GM12892 (cell line): Measurements from ENCODE around the gene C17orf100.
A peak's percentile ranks its signal among the peaks of the same experiment; 100 is the strongest.
"Not testable (repeated sequence)": the region's sequence is repeated elsewhere in the genome, so short reads cannot be mapped to it uniquely, and the experiment has no call there.

Source experiments
- DNase-seq: peaks from one replicate; pipeline ENCODE4 v3.0.0; 2011; ENCODE audit not compliant: insufficient read length
- FAIRE-seq: peaks from 2 replicates; lab custom pipeline; 2011; peaks lifted over from hg19 to GRCh38; lab: Jason Lieb, UNC
- POLR2A ChIP-seq: IDR thresholded peaks from 2 replicates; pipeline ENCODE4 v1.6.1; 2011; ENCODE audit warnings: low read depth, low read length, control low read depth
- POLR2AphosphoS5 ChIP-seq: IDR thresholded peaks from 2 replicates; pipeline ENCODE4 v1.6.1; 2011; ENCODE audit warnings: low read depth, low read length, control low read depth
- TAF1 ChIP-seq: IDR thresholded peaks from 2 replicates; pipeline ENCODE4 v1.6.1; 2011; ENCODE audit warnings: low read depth, mild to moderate bottlenecking, control low read depth, low read length, borderline replicate concordance

Gene C17orf100

GRCh38 chr17:6688944-6689343, 37.4 kb downstream of the C17orf100 start:
- no peak for FAIRE-seq
- TF ChIP-seq POLR2A (no peak), TAF1 (no peak), POLR2AphosphoS5 (no peak)
- DNase-seq, result no peak

GRCh38 chr17:6690641-6691040, 39.1 kb downstream of the C17orf100 start:
- no peak for FAIRE-seq
- TF ChIP-seq POLR2A, result no peak
- TF ChIP-seq TAF1, result no peak
- TF ChIP-seq POLR2AphosphoS5, result no peak
- no peak for DNase-seq

DNA sequence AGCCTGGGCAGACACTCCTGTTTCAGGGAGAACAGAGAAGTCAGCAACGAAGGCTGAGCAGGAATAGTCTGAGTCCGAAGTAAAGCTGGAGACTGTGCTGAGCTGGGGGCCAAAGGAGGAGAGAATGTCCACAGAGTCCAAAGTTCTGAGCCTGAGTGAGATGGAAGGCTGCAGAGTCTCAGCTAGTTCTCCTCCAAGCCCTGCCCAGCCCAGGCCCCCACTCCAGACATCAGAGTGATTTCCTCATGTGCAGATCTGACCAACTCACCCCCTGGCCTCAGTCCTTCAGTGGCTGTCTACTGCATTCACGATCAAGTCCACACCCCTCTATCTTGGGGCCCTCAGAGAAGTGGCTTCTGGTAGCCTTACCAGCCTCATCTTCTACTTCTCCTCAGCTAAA, 40.0 kb downstream of the C17orf100 start:
- TF ChIP-seq TAF1 (no peak), POLR2AphosphoS5 (no peak), POLR2A (no peak)
- FAIRE-seq (no peak), DNase-seq (no peak)

- DNase-seq, FAIRE-seq: not testable (repeated sequence)
These were observed 40.4 kb downstream of the C17orf100 start for GRCh38 chr17:6691958-6692357.

DNA sequence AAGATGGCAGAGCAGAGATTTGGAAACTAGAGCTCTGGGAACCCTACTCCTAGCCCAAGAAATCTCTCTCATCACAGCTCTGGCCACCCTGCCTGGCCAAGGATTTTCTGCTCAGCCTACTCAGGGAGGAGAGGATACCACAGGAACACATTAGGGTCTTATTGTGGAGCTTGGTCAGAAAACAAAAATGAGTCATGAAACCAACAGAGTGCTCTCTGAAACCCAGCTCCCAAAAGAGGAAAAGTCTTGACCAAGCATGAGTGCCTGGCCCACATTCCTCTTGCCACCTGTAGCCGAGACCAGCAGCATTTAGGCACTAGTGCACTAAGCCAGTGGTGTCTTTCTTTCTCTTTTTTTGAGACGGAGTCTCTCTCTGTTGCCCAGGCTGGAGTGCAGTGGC, 43.5 kb downstream of the C17orf100 start:
- no peak for DNase-seq
- FAIRE-seq, result no peak
- TF ChIP-seq POLR2A (no peak), TAF1 (no peak), POLR2AphosphoS5 (no peak)

GRCh38 chr17:6695565-6695964, 44.0 kb downstream of the C17orf100 start:
- no peak for TF ChIP-seq TAF1
- TF ChIP-seq POLR2AphosphoS5, result no peak
- TF ChIP-seq POLR2A, result no peak
- DNase-seq (no peak), FAIRE-seq (no peak)

- no peak for DNase-seq
- no peak for FAIRE-seq
These were observed 45.3 kb downstream of the C17orf100 start for GRCh38 chr17:6696906-6697305.

GRCh38 chr17:6698004-6698403, 46.4 kb downstream of the C17orf100 start:
- TF ChIP-seq POLR2A (no peak), POLR2AphosphoS5 (no peak), TAF1 (no peak)
- DNase-seq (no peak), FAIRE-seq (no peak)

More at GRCh38 chr17:6696906-6697305, 45.3 kb downstream of the C17orf100 start:
- TF ChIP-seq TAF1 (no peak), POLR2A (no peak), POLR2AphosphoS5 (no peak)

DNA sequence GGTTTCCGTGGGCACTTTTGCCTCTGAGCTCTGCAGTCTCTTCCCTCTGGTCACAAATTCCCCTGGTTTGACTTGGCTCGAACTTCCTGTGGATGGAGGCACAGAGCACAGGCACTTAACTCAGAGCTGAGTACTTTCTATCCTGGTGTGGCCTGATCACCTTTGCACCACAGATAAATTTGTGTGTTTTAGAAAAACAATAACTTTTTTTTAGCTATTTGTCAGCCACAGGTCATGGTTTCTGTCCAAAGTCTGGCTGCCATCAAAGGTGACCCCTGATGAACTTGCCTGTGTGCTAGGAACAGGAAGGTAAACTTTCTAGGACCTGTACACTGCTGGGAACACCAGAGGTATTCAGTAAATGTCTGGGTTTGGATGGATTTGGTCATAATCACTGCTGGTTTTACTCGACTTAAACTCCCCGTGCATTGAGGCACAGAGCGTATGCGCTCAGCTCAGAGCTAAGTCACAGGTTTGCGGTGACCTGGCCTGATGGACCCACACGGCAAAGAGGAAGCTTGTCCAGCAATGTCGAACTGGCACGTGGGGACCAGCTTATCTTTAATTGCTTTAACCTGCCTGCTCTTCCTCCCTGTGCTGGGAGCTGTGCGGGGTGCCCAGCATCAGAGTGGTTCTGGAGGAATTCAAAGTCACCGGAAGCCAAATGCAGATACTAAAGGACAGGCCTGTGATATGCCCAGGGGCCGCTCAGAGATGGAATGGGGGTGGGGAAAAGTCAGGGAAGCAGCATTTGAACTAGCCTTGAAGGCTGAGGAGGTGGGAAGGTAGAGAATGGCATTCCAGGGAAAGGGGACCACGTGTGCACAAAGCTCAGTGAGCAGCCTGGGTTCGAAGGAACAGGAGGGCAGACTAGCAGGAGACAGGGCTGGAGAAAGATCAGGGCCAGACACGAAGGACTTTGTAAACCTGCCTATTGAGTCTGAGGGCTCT, 48.7 kb downstream of the C17orf100 start:
- FAIRE-seq (no peak), DNase-seq (no peak)
- TF ChIP-seq TAF1, result no peak
- no peak for TF ChIP-seq POLR2A
- no peak for TF ChIP-seq POLR2AphosphoS5

GRCh38 chr17:6700948-6701307, 49.4 kb downstream of the C17orf100 start:
- no peak for TF ChIP-seq TAF1
- TF ChIP-seq POLR2A, result no peak
- no peak for TF ChIP-seq POLR2AphosphoS5
- DNase-seq (no peak), FAIRE-seq (no peak)

DNA sequence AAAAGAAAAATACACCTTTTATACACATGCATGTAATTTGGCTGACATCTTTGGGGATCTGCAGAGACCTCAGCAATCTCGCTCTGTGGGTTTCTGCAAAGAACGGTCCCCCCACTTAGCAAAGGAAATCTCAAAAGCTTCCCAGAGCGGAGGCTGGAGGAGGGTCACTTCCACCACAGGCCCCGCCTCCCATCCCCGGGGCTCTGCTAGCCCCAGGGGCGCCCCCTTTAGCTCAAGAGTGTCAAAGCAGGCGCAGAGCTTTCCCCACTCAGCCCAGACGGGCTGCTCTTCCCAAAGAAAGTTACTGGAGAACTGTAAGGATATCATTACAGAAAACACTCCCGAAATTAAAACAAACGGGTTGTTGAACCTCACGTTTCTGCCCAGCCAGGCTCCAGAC, 50.2 kb downstream of the C17orf100 start:
- no peak for TF ChIP-seq POLR2AphosphoS5
- no peak for TF ChIP-seq POLR2A
- no peak for TF ChIP-seq TAF1
- FAIRE-seq (no peak), DNase-seq (peak; percentile 50)

GRCh38 chr17:6702567-6703215, 51.1 kb downstream of the C17orf100 start:
- no peak for FAIRE-seq
- no peak for DNase-seq
- TF ChIP-seq POLR2A, result no peak
- TF ChIP-seq POLR2AphosphoS5, result no peak
- TF ChIP-seq TAF1, result no peak
